ENCODE results near the gene PDZD4.

DNA sequence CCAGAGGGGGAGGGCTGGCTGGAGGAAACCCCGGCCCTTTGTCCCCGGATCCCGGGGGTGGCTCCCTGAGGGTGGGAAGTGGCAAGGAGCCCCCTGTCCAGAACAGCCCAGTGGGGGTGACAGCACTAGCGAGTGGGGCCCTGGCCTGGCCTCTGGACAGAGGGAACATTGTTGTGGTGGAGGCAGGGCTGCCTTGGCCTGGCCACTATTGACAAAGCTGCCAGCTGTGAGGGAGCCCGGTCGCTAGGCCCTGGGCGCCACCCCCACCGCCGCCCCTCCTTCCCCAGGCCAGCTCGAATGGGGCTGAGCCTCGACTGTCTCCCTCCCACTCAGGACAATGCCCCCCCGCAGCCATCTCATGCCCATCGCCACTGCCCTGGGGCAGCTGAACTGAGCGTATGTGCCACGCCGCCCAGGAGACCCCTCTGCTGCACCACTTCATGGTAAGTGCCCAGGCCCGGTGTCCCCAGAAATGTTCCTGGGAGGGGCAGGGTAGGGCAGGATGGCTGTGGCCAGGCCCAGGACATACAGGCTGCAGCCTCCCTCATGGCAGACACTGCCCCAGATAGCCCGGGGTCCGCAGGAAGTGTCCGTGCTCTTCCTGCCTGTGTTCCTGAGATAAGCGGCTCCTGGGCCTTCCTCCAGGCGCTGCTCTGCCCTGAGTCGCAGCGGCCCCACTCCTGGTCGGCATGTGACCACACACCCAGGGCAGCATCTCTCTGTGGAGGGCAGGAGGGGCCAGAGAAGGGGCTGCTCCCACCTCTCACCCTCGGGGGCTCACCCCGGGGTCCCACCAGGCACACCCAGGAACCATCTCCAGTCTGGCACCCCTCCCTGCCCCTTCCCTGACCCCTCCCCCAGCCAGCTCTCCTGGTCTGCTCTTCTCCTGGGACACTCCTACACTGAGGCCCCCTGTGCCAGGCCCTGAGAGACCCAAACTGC, 64.9 kb downstream of the PDZD4 start:
- TF ChIP-seq, protein P1, sequence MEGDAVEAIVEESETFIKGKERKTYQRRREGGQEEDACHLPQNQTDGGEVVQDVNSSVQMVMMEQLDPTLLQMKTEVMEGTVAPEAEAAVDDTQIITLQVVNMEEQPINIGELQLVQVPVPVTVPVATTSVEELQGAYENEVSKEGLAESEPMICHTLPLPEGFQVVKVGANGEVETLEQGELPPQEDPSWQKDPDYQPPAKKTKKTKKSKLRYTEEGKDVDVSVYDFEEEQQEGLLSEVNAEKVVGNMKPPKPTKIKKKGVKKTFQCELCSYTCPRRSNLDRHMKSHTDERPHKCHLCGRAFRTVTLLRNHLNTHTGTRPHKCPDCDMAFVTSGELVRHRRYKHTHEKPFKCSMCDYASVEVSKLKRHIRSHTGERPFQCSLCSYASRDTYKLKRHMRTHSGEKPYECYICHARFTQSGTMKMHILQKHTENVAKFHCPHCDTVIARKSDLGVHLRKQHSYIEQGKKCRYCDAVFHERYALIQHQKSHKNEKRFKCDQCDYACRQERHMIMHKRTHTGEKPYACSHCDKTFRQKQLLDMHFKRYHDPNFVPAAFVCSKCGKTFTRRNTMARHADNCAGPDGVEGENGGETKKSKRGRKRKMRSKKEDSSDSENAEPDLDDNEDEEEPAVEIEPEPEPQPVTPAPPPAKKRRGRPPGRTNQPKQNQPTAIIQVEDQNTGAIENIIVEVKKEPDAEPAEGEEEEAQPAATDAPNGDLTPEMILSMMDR (optimal IDR thresholded peaks at IDR 0.05 in 1 of 3, IDR thresholded peaks at IDR 0.05 in 1 of 3, conservative IDR thresholded peaks at IDR 0.05 in 1 of 3; ENCODE audit: extremely low read depth in 1 of 3, insufficient read depth in 2 of 3, low read length in 3 of 3), result no peak
- no peak for TF ChIP-seq EZH2 (IDR thresholded peaks at IDR 0.05; ENCODE audit: low read length)

All from keratinocyte (primary cell).